ENCODE data around the gene CMSS1. TPM values are rescaled to one million over a fixed set of nuclear protein-coding genes. Genes with fewer than 3 reads are reported as not detected.
A peak's percentile ranks its signal among the peaks of the same experiment; 100 is the strongest.

The CMSS1 gene
- total and polyA plus RNA-seq, 2 of the 13 experiments (the other 11 are each of a cell fraction or from before 2014, with no cell fraction given): 6.4 to 48.7 TPM

DNA sequence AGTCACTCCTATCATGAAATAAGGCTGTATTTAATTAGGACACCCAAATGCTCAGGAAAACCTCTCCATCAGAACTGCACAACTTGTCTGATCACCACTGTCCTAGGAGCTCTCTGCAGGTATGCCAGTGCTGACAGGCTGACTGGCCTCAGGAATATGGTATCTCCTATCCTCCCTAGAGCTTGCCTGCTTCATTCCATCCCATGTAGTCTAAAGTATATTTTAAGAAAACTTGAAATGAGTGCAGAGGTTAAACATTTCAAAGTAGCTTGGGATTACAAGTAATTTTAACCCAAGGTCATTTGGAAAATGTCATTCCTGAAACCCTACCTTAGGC is 273.0 kb downstream of the CMSS1 start:
- BruUV-seq (replicated peaks): no TSS peak
- ChIA-PET CTCF (ENCODE audit: low intra/inter-chr PET ratio, low total read pairs) (interaction anchor here (1.9 kb wide), 1 partner anchor 22 kb away, joined by 11 read pairs; no protein-coding TSS in a partner anchor), POLR2A (interaction anchor here (1.7 to 3.7 kb wide), 2 partner anchors 14 to 170 kb away, joined by 3 to 53 read pairs; partner anchors contain the start of gene TBC1D23)
- ATAC-seq (peak; percentile 81), DNase-seq (ENCODE audit: low spot score) (no peak), FAIRE-seq (no peak)
- TF ChIP-seq ATF4 (CRISPR knock-in tag; IDR thresholded peaks at IDR 0.05): 0 out of 4 replicates have a peak, but pooled peaks of 1 of the 2 experiments have one; percentile 9
- no peak for TF ChIP-seq GTF3A (CRISPR knock-in tag; conservative IDR thresholded peaks at IDR 0.05)
- 0 out of 2 replicates have a peak, but pooled peaks have one; percentile 1 for TF ChIP-seq ZMYM4 (CRISPR knock-in tag; IDR thresholded peaks at IDR 0.05)
- Histone ChIP-seq H3K9ac (ENCODE audit: insufficient read depth, low read depth, low read length) (0 out of 2 replicates have a peak overlapping the region, but pooled peaks have one; percentile 8), H3K27me3 (ENCODE audit: control insufficient read depth in 1 of 2, insufficient read depth in 2 of 2, low read length in 2 of 2) (no peaks in the 10 kb centered on the region), H3K4me2 (ENCODE audit: low read depth, low read length) (peak overlapping the region; percentile 28; the same call in 1 of the 2 replicates), H2AFZ (ENCODE audit: low read length) (no peak overlapping the region), H3K9me3 (ENCODE audit: low read length) (no peaks in the 10 kb centered on the region), H4K20me1 (ENCODE audit: insufficient read depth, low read length) (no peaks in the 10 kb centered on the region), H3K79me2 (ENCODE audit: insufficient read depth, low read length) (no peaks in the 10 kb centered on the region), H3K27ac (ENCODE audit: extremely low read length, insufficient read depth, low read length) (peak overlapping the region; percentile 60), H3K4me1 (ENCODE audit: insufficient read depth, low read length) (peaks cover 46% of the 10 kb centered on the region), H3K36me3 (replicated peaks in 1 of 2; ENCODE audit: control insufficient read depth in 1 of 2, insufficient read depth in 2 of 2, low read length in 2 of 2) (no peaks in the 10 kb centered on the region), H3K4me3 (replicated peaks in 1 of 3; ENCODE audit: insufficient read depth in 1 of 3, low read depth in 2 of 3, low read length in 3 of 3) (no peak overlapping the region)
- in situ Hi-C loops (cut with HindIII; ENCODE audit: extremely low pct_ligation_motif_present, low pct_unique_long_range_greater_than_20kb): no loop called here
- intact Hi-C loops (cut with micrococcal nuclease; ENCODE audit: unreplicated experiment): loop anchor here (1.0 kb wide), 1 partner anchor 13 kb away; no protein-coding TSS in a partner anchor

- FAIRE-seq: no peak
- no peak overlapping the region for H2AFZ ChIP-seq (ENCODE audit: low read length)
- POLR2A ChIA-PET: no interaction called here
These were observed 276.2 kb downstream of the CMSS1 start for GRCh38 chr3:100093831-100094230.

More at GRCh38 chr3:100093831-100094230, 276.2 kb downstream of the CMSS1 start:
- Histone ChIP-seq H3K27ac (ENCODE audit: extremely low read length, insufficient read depth, low read length) (no peak overlapping the region), H3K36me3 (replicated peaks in 1 of 2; ENCODE audit: control insufficient read depth in 1 of 2, insufficient read depth in 2 of 2, low read length in 2 of 2) (no peaks in the 10 kb centered on the region), H4K20me1 (ENCODE audit: insufficient read depth, low read length) (no peaks in the 10 kb centered on the region), H3K9ac (ENCODE audit: insufficient read depth, low read depth, low read length) (no peak overlapping the region), H3K79me2 (ENCODE audit: insufficient read depth, low read length) (no peaks in the 10 kb centered on the region), H3K4me1 (ENCODE audit: insufficient read depth, low read length) (peaks cover 44% of the 10 kb centered on the region), H3K4me3 (replicated peaks in 1 of 3; ENCODE audit: insufficient read depth in 1 of 3, low read depth in 2 of 3, low read length in 3 of 3) (no peak overlapping the region), H3K4me2 (ENCODE audit: low read depth, low read length) (no peak overlapping the region), H3K9me3 (ENCODE audit: low read length) (no peaks in the 10 kb centered on the region), H3K27me3 (ENCODE audit: control insufficient read depth in 1 of 2, insufficient read depth in 2 of 2, low read length in 2 of 2) (no peaks in the 10 kb centered on the region)
- CTCF ChIA-PET (ENCODE audit: low intra/inter-chr PET ratio, low total read pairs): no interaction called here
- TF ChIP-seq, protein P1, sequence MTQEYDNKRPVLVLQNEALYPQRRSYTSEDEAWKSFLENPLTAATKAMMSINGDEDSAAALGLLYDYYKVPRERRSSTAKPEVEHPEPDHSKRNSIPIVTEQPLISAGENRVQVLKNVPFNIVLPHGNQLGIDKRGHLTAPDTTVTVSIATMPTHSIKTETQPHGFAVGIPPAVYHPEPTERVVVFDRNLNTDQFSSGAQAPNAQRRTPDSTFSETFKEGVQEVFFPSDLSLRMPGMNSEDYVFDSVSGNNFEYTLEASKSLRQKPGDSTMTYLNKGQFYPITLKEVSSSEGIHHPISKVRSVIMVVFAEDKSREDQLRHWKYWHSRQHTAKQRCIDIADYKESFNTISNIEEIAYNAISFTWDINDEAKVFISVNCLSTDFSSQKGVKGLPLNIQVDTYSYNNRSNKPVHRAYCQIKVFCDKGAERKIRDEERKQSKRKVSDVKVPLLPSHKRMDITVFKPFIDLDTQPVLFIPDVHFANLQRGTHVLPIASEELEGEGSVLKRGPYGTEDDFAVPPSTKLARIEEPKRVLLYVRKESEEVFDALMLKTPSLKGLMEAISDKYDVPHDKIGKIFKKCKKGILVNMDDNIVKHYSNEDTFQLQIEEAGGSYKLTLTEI (CRISPR knock-in tag; conservative IDR thresholded peaks at IDR 0.05): no peak
- TF ChIP-seq ZNF230 (CRISPR knock-in tag; IDR thresholded peaks at IDR 0.05) (no peak), ZNF225 (CRISPR knock-in tag; IDR thresholded peaks at IDR 0.05) (no peak), TOPORS (CRISPR knock-in tag; IDR thresholded peaks at IDR 0.05) (no peak), FOSL1 (CRISPR knock-in tag; IDR thresholded peaks at IDR 0.05; ENCODE audit: borderline replicate concordance) (no peak), DMTF1 (CRISPR knock-in tag; IDR thresholded peaks at IDR 0.05) (no peak), U2AF1 (optimal IDR thresholded peaks at IDR 0.05; ENCODE audit: low read depth, low read length) (no peak)
- TF ChIP-seq, protein P2, sequence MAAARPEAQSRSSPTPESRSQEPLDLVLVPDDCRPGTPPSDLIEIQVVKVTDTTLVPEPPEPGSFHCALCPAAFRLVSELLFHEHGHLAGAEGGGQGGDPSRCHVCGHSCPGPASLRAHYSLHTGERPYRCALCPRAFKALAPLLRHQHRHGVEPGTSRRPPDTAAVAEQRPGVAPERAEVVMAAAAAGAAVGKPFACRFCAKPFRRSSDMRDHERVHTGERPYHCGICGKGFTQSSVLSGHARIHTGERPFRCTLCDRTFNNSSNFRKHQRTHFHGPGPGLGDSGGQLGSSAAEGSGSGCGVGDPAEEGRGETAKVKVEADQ (CRISPR knock-in tag; IDR thresholded peaks at IDR 0.05; ENCODE audit: borderline replicate concordance): no peak
- DNase-seq (ENCODE audit: low spot score) (no peak), ATAC-seq (no peak)
- BruUV-seq (replicated peaks): no TSS peak
- intact Hi-C loops (cut with micrococcal nuclease; ENCODE audit: unreplicated experiment): no loop called here
- 97% methylated on average over 1 of the region's 1 CpG for WGBS (ENCODE audit: low lambda C conversion rate)
- in situ Hi-C loops (cut with HindIII; ENCODE audit: extremely low pct_ligation_motif_present, low pct_unique_long_range_greater_than_20kb): no loop called here

Data from HepG2 (cell line).